ENCODE measurements around the gene ZNF385C.

- TF ChIP-seq CTCF (IDR thresholded peaks at IDR 0.05; ENCODE audit: low read length) (no peak), EZH2 (optimal IDR thresholded peaks at IDR 0.05; ENCODE audit: low read depth, low read length) (no peak)
These were observed 10.8 kb upstream of the ZNF385C start for GRCh38 chr17:42109086-42109485.

Measured in MM.1S (cell line).